ENCODE results near the gene ATE1. TPM values are rescaled to one million over a fixed set of nuclear protein-coding genes. Genes with fewer than 3 reads are reported as not detected.

ATE1 gene
- total and polyA plus RNA-seq, 2 of the 4 experiments (the other 2 are of a cell fraction) = 6.4 to 27.8 TPM

- TF ChIP-seq SMC3 (IDR thresholded peaks at IDR 0.05; ENCODE audit: low read depth, low read length) (peak; percentile 8; the same call in 1 of the 2 replicates), BHLHE40 (IDR thresholded peaks at IDR 0.05; ENCODE audit: low read depth, low read length) (no peak), CTCF (conservative IDR thresholded peaks at IDR 0.05; ENCODE audit: low read depth, low read length) (peak; percentile 62), RAD21 (IDR thresholded peaks at IDR 0.05; ENCODE audit: low read length) (peak; percentile 34), MAFK (IDR thresholded peaks at IDR 0.05; ENCODE audit: low read depth, low read length) (no peak)
- peak; percentile 46 for DNase-seq
- Histone ChIP-seq H2BK5ac (ENCODE audit: low read depth, low read length, poor library complexity, severe bottlenecking) (no peak overlapping the region), H3K9me3 (ENCODE audit: control insufficient read depth, insufficient read depth, low read length) (no peaks in the 10 kb centered on the region), H2BK120ac (ENCODE audit: low read depth, low read length) (no peak overlapping the region), H4K8ac (ENCODE audit: low read depth in 2 of 2, low read length in 2 of 2) (no peak overlapping the region), H3K18ac (ENCODE audit: low read depth, low read length) (no peak overlapping the region), H3K27me3 (ENCODE audit: control insufficient read depth, insufficient read depth, low read length) (no peaks in the 10 kb centered on the region), H3K36me3 (ENCODE audit: control insufficient read depth, insufficient read depth, low read length) (peaks cover 3% of the 10 kb centered on the region), H3K56ac (ENCODE audit: extremely low read depth, insufficient read depth, low read length) (no peak overlapping the region), H2AK9ac (replicated peaks; ENCODE audit: low read depth, low read length, poor library complexity) (no peak overlapping the region), H3K79me1 (ENCODE audit: low read depth in 1 of 2, low read length in 2 of 2) (peaks cover 0 to 2% of the 10 kb centered on the region in 2 experiments; a peak in 1 of 4 replicates), H3K4me3 (ENCODE audit: insufficient read depth, low read depth, low read length) (no peak overlapping the region), H3K23ac (ENCODE audit: low read depth, low read length) (no peak overlapping the region), H2BK15ac (ENCODE audit: low read depth, low read length) (no peak overlapping the region), H2AFZ (replicated peaks; ENCODE audit: low read length, poor library complexity) (no peak overlapping the region), H3K4me2 (ENCODE audit: low read depth, low read length) (no peak overlapping the region), H3K27ac (ENCODE audit: insufficient read depth, low read length) (no peak overlapping the region), H2AK5ac (ENCODE audit: low read depth, low read length) (no peak overlapping the region), H3K4ac (ENCODE audit: low read depth, low read length) (no peak overlapping the region), H4K91ac (ENCODE audit: insufficient read depth, low read depth, low read length) (no peak overlapping the region), H4K20me1 (ENCODE audit: insufficient read depth, low read length) (no peaks in the 10 kb centered on the region), H3K4me1 (ENCODE audit: control insufficient read depth, insufficient read depth, low read length) (no peaks in the 10 kb centered on the region), H3K9ac (ENCODE audit: low read depth, low read length) (no peak overlapping the region), H4K5ac (ENCODE audit: low read depth, low read length) (no peak overlapping the region), H3K14ac (replicated peaks; ENCODE audit: low read depth, low read length) (no peak overlapping the region), H2BK20ac (ENCODE audit: low read depth, low read length) (no peak overlapping the region), H3K9me1 (ENCODE audit: insufficient read depth, low read length) (no peaks in the 10 kb centered on the region)
- in situ Hi-C loops (cut with MboI; ENCODE audit: low sequenced_read_pairs) = no loop called here
- ChIA-PET CTCF (interaction anchor here (0.6 to 1.5 kb wide), 7 partner anchors 8 to 623 kb away, joined by 3 to 5 read pairs (median 3); no protein-coding TSS in a partner anchor), POLR2A (ENCODE audit: unreplicated experiment) (no interaction called here)
- no TSS peak for BruUV-seq (replicated peaks)
- peak; percentile 72 for ATAC-seq (ENCODE audit: low read depth)
- intact Hi-C loops (cut with micrococcal nuclease) = no loop called here
- dilution Hi-C loops (cut with HindIII; ENCODE audit: low sequenced_read_pairs, unreplicated experiment) = no loop called here
- no CpG with 5 or more reads among the region's 5 CpGs for WGBS, 2 experiments (ENCODE audit: extremely low coverage in 2 of 2, insufficient read length in 1 of 2)
Measured at GRCh38 chr10:121823993-121824463, 103.8 kb downstream of the ATE1 start.
